ENCODE results near the gene CCDC74B.
"Not testable (repeated sequence)": the region's sequence is repeated elsewhere in the genome, so short reads cannot be mapped to it uniquely, and the experiment has no call there.

The CCDC74B gene

GRCh38 chr2:130150181-130151144, 5.6 kb upstream of the CCDC74B start:
- DNase-seq (ENCODE audit: low spot score), result no peak

DNA sequence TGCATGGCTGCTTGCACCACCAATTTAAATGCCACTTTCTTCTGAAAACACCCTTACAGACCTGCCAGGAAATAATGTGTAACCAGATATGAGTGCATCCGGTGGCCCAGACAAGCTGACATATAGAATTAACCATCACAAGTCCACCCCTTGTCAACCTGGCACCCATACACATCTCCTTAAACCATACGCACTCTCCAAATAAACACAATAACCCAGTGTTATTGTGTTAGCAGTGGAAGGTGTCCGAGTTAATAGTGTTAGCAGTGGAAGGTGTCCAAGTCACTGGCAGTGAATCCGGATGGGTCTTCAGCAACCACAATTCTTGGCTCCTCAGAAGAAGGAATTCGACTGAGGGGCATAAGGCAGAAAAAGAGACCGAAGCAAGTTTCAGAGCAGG, 3.6 kb upstream of the CCDC74B start:
- not testable (repeated sequence) for DNase-seq (ENCODE audit: low spot score)

- not testable (repeated sequence) for DNase-seq (ENCODE audit: low spot score)
Measured at GRCh38 chr2:130143266-130144039, 1.5 kb downstream of the CCDC74B start.

- DNase-seq (ENCODE audit: low spot score), result not testable (repeated sequence)
Measured at GRCh38 chr2:130142396-130143265, 2.3 kb downstream of the CCDC74B start.

DNA sequence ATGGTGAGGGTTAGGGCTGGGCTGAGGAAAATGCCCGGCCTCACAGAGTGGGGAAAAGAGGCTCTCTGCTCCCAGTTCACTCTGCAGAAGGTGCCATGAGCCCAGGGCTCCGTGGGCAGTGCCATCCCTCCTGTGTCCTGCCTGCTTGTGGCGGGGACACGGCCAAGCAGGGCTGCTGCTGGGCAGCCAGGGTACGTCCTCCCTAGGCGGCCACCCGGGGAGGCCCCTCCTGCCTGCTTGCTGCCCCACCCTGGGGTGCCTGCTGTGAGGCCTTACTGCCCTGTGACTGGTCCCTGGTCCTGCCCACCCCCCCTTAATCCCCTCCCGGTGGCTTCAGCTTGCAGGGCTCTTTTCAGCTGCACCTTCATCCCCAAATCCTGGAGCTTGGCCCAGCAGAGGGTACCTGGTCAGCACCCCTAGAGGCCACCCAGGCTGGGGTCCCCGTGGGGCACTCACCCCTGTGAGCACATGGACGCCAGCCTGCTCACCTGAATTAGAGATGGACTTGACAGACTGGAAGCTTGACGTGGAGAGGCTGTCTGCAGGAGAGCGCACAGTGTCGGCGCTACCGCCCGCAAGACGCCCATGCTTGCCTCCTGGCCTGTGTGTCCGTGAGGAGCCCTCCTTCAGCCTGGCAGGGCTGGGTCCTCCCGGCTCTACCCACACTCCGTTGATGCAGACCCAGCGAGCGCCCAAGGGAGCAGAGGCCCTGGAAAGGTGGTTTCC, 3.1 kb downstream of the CCDC74B start:
- DNase-seq (ENCODE audit: low spot score), result not testable (repeated sequence)

- DNase-seq (ENCODE audit: low spot score), result not testable (repeated sequence)
Measured at GRCh38 chr2:130141002-130141401, 3.9 kb downstream of the CCDC74B start.

GRCh38 chr2:130140516-130140915, 4.4 kb downstream of the CCDC74B start:
- DNase-seq (ENCODE audit: low spot score), result not testable (repeated sequence)

DNA sequence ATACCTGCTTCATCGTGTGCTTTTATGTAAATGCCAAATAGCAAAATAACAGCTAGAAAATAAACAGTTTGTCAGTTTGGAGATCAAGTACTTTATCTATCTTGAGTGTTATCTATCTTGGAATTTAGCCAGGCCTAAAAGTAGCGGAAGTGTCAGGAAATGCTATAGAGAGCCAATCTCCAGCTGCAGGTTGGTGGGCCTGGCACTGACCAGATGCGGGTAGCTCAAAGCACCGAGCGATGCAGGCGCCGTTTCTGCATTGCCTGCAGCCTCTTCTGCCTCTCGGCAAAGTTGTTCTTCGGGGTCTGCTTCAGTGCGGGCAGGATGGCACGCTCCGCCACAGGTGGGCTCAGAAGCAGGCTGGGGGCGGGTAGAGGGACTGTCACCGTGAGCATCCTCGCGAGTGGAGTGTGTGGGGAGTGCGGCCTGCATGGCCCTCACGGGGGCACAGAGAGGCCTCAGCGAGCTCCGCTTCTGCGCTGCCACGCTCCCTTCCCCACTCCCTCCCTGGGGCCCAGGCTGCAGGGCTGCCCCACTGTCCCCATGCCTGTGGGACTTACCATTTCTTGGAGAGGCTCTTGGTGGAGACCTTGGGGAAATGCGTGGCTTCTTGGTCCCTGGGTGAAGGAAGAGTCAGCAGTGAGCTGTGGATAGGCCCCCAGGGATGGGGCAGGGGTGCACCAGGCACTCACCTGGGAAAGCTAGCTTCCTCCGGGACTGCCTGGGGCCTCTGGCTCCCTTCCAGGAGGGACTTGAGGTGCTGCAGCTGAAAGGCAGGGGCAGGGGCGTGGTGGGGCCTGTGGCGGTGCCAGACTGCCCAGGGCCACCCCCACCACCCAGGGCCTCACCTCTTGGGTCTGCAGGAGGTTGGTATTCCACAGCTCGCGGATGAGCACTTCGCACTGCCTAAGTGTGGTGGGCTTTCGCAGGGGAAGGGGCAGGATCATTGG, 5.3 kb downstream of the CCDC74B start:
- not testable (repeated sequence) for DNase-seq (ENCODE audit: low spot score)

GRCh38 chr2:130138841-130139251, 6.1 kb downstream of the CCDC74B start:
- not testable (repeated sequence) for DNase-seq (ENCODE audit: low spot score)

DNA sequence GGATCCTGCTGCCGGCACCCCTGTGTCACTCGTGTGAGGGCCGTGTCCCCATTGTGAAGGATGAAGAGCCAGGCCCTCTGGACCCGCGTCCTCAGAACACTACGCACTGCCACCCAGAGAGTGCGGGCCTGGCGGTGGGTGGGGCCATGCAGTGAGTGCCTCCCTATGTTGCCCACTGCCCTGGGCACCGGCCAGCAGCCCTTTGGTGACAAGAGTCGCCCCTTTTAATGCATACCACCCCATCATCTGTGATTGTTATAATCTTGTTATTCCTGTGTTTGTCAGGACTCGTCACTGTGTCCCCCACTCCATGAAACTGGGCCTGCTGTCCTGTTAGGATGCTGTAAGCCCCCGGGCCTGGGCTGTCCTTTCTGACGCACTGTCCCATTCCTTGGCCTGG, 6.6 kb downstream of the CCDC74B start:
- not testable (repeated sequence) for DNase-seq (ENCODE audit: low spot score)

GRCh38 chr2:130137118-130137517, 7.8 kb downstream of the CCDC74B start:
- DNase-seq (ENCODE audit: low spot score), result not testable (repeated sequence)

DNA sequence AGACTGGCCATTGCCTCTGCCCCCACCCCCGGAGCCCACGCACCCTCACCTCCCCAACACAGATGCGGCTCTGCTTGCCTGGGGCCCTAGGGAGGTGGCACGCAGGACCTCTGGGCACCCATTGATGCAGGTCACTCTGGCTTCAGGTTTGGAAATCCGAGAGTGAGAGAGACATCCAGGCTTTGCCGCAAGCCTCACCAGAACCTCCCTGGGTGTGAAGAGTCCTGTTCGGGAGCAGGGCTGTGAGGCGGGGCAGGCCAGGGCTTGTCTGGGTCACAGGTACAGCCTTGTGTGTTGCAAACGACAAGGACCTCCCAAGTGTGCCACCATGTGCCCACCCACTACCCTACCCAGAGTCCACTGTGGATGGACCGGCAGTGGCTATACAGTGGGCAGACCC, 8.4 kb downstream of the CCDC74B start:
- not testable (repeated sequence) for DNase-seq (ENCODE audit: low spot score)

GRCh38 chr2:130135692-130136541, 9.0 kb downstream of the CCDC74B start:
- DNase-seq (ENCODE audit: low spot score), result no peak

- DNase-seq (ENCODE audit: low spot score), result peak; percentile 16
Measured at GRCh38 chr2:130129120-130129829, 15.6 kb downstream of the CCDC74B start, which contains the start of gene POTEF. TSS of gene POTEF (minus strand) at chr2:130129222. CDS start at chr2:130120515, 8,707 bp downstream.

- not testable (repeated sequence) for DNase-seq (ENCODE audit: low spot score)
Measured at GRCh38 chr2:130128464-130128863, 16.4 kb downstream of the CCDC74B start.

- DNase-seq (ENCODE audit: low spot score), result not testable (repeated sequence)
Measured at GRCh38 chr2:130127726-130128125, 17.2 kb downstream of the CCDC74B start.

DNA sequence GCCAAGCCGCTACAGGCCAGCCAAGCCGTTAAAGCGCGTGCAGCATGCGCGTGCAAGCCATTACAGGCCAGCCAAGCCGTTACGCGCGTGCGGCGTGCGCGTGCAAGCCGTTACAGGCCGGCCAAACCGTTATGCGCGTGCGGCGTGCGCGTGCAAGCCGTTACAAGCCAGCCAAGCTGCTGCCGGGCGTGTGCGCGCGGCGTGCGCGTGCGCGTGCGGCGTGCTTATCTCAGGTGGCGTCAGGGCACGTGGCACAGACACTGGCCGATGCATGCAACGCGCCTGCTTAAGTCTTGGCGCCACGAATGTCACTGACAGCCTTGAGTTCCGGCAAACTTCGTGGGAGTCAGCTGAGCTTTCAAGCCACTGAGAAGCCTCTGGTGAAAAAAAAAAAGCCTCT, 24.0 kb downstream of the CCDC74B start:
- not testable (repeated sequence) for DNase-seq (ENCODE audit: low spot score)

Measured in SW480 (cell line).